ENCODE results near the gene AMN1. TPM values are rescaled to one million over a fixed set of nuclear protein-coding genes. Genes with fewer than 3 reads are reported as not detected.

AMN1 gene
- total and polyA plus RNA-seq, 2 of the 4 experiments (the other 2 are of a cell fraction), result 3.4 to 5.2 TPM

- no TSS peak for BruUV-seq (replicated peaks)
- dilution Hi-C loops (cut with HindIII; ENCODE audit: low sequenced_read_pairs, unreplicated experiment), result no loop called here
- CTCF ChIA-PET, result no interaction called here
Observed at GRCh38 chr12:31726575-31726974, 2.2 kb downstream of the AMN1 start.

More at GRCh38 chr12:31726575-31726974, 2.2 kb downstream of the AMN1 start:
- in situ Hi-C loops (cut with MboI; ENCODE audit: low sequenced_read_pairs) (no loop called here), intact Hi-C loops (cut with micrococcal nuclease) (no loop called here)
- TF ChIP-seq CTCF (conservative IDR thresholded peaks at IDR 0.05; ENCODE audit: low read depth, low read length) (no peak), MAFK (IDR thresholded peaks at IDR 0.05; ENCODE audit: low read depth, low read length) (no peak), USF2 (IDR thresholded peaks at IDR 0.05; ENCODE audit: low read depth, low read length) (no peak), CEBPB (IDR thresholded peaks at IDR 0.05; ENCODE audit: low read depth, low read length) (no peak), ELK1 (IDR thresholded peaks at IDR 0.05; ENCODE audit: borderline replicate concordance, low read depth, low read length) (no peak), MAZ (IDR thresholded peaks at IDR 0.05; ENCODE audit: borderline replicate concordance, low read depth, low read length) (no peak), RFX5 (IDR thresholded peaks at IDR 0.05; ENCODE audit: low read depth, low read length) (no peak), BHLHE40 (IDR thresholded peaks at IDR 0.05; ENCODE audit: low read depth, low read length) (no peak), NFE2L2 (IDR thresholded peaks at IDR 0.05; ENCODE audit: low read depth, low read length) (no peak), RCOR1 (IDR thresholded peaks at IDR 0.05; ENCODE audit: insufficient replicate concordance, low read length) (no peak), FOS (IDR thresholded peaks at IDR 0.05; ENCODE audit: low read depth, low read length) (no peak), MXI1 (IDR thresholded peaks at IDR 0.05; ENCODE audit: borderline replicate concordance, low read depth, low read length) (no peak), SMC3 (IDR thresholded peaks at IDR 0.05; ENCODE audit: low read depth, low read length) (no peak), CHD1 (IDR thresholded peaks at IDR 0.05; ENCODE audit: low read depth, low read length) (no peak), RAD21 (IDR thresholded peaks at IDR 0.05; ENCODE audit: low read length) (no peak), POLR2A (IDR thresholded peaks at IDR 0.05; ENCODE audit: low read depth, low read length) (no peak)
- Histone ChIP-seq H2BK120ac (ENCODE audit: low read depth, low read length) (no peak overlapping the region), H3K9ac (ENCODE audit: low read depth, low read length) (no peak overlapping the region), H3K4me1 (ENCODE audit: control insufficient read depth, insufficient read depth, low read length) (peaks cover 3% of the 10 kb centered on the region; the same call in 1 of the 2 replicates), H3K18ac (ENCODE audit: low read depth, low read length) (no peak overlapping the region), H3K4ac (ENCODE audit: low read depth, low read length) (no peak overlapping the region), H3K36me3 (ENCODE audit: control insufficient read depth, insufficient read depth, low read length) (no peaks in the 10 kb centered on the region), H3K27ac (ENCODE audit: insufficient read depth, low read length) (no peak overlapping the region), H2AK5ac (ENCODE audit: low read depth, low read length) (no peak overlapping the region), H2AK9ac (replicated peaks; ENCODE audit: low read depth, low read length, poor library complexity) (no peak overlapping the region), H3K56ac (ENCODE audit: extremely low read depth, insufficient read depth, low read length) (no peak overlapping the region), H2BK15ac (ENCODE audit: low read depth, low read length) (no peak overlapping the region), H4K8ac (ENCODE audit: low read depth in 2 of 2, low read length in 2 of 2) (no peak overlapping the region), H3K4me3 (ENCODE audit: insufficient read depth, low read depth, low read length) (no peak overlapping the region), H2AFZ (replicated peaks; ENCODE audit: low read length, poor library complexity) (no peak overlapping the region), H4K91ac (ENCODE audit: insufficient read depth, low read depth, low read length) (no peak overlapping the region), H3K4me2 (ENCODE audit: low read depth, low read length) (no peak overlapping the region), H3K79me1 (ENCODE audit: low read depth in 1 of 2, low read length in 2 of 2) (peaks cover 5 to 10% of the 10 kb centered on the region in 2 experiments; a peak in 3 of 4 replicates), H3K27me3 (ENCODE audit: control insufficient read depth, insufficient read depth, low read length) (no peaks in the 10 kb centered on the region), H4K5ac (ENCODE audit: low read depth, low read length) (no peak overlapping the region), H3K9me3 (ENCODE audit: control insufficient read depth, insufficient read depth, low read length) (no peaks in the 10 kb centered on the region), H2BK5ac (ENCODE audit: low read depth, low read length, poor library complexity, severe bottlenecking) (no peak overlapping the region), H3K23ac (ENCODE audit: low read depth, low read length) (no peak overlapping the region), H3K14ac (replicated peaks; ENCODE audit: low read depth, low read length) (no peak overlapping the region), H3K9me1 (ENCODE audit: insufficient read depth, low read length) (no peaks in the 10 kb centered on the region), H2BK20ac (ENCODE audit: low read depth, low read length) (no peak overlapping the region), H4K20me1 (ENCODE audit: insufficient read depth, low read length) (no peaks in the 10 kb centered on the region)
- POLR2A ChIA-PET (ENCODE audit: unreplicated experiment), result no interaction called here
- ATAC-seq (ENCODE audit: low read depth), result no peak
- no peak for DNase-seq
